ENCODE results near the gene CXCL11.
A peak's percentile ranks its signal among the peaks of the same experiment; 100 is the strongest.
"Not testable (repeated sequence)": the region's sequence is repeated elsewhere in the genome, so short reads cannot be mapped to it uniquely, and the experiment has no call there.

The CXCL11 gene

DNA sequence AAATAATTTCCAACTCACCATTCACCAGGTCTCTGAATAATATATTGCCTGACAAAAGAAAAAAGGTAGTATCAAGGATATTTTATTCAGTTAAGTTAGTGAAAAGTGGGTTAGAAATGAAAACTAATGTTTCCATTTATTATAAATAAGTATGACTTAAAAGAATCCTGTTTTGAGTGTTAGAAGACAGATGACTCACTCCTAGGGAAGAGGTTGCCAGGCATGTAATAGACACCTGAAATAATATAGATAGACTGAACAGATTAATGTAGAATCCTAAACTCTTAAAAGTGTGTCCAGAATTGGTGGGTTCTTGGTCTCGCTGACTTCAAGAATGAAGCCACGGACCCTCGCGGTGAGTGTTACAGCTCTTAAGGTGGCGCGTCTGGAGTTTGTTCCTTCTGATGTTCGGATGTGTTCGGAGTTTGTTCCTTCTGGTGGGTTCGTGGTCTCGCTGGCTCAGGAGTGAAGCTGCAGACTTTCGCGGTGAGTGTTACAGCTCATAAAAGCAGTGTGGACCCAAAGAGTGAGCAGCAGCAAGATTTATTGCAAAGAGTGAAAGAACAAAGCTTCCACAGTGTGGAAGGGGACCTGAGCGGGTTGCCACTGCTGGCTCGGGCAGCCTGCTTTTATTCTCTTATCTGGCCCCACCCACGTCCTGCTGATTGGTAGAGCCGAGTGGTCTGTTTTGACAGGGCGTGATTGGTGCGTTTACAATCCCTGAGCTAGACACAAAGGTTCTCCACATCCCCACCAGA is 6.5 kb upstream of the CXCL11 start:
- DNase-seq: not testable (repeated sequence)

DNA sequence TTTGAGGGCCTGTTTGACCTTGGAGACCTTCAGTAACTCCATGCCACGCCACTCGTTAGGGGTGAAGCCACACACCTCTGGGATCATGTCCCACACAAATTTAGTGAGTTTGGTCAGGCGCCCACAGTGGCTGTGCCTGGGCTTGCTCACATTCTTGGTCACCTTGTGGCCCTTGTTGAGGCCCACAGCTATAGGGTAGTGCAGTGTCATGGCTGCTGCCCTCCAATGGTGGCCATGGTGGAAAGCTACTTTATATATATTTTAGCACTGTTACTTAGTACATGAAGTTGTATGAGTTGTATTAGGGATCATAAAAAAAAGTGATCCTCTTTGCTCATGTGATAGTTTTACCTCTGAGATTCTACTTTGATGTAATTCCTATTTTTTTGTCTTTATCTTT is 985 bp upstream of the CXCL11 start:
- no peak for DNase-seq

- DNase-seq: no peak
These were observed 729 bp downstream of the CXCL11 start for GRCh38 chr4:76035141-76035540.

GRCh38 chr4:76029300-76029699 is 6.6 kb downstream of the CXCL11 start:
- no peak for DNase-seq

DNA sequence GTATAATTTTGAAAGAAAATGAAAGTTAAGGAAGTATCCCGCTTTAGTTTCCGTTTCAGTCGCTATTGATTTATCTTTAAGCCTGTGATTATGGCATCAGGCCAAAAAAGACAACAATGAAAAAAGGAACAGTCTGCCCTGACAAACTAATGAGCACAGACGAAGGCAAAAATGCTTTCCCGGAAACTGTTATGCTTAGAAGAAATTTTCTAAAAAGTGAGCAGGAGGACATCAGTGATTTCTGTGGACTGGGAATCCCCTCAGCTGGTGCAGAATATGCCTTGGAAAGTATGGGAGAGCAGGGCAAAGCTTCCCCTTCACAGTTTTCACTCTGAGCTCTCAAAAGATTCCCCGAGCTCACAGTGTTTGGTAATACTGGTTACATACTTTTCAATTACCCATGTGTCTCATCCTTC is 7.5 kb downstream of the CXCL11 start:
- peak; percentile 2 for DNase-seq

DNA sequence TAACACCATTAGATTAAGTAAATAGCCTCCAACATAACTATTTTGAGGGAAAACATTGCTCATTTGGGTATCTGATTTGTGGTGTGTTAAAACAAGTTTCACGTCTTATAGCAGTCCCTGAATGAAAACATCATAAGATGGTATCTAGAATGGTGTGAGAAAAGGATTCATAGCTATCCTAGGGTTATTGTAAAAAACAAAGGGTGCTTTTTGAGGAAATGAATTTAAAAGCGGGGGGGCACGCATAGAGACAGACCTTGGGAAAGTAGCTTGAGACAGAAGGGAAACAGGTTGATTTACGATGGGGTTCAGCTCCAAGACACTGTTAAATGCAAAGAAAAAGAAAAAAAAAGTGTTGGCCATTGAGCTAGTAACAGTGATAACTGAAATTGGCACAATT is 11.8 kb downstream of the CXCL11 start:
- no peak for DNase-seq

- DNase-seq: no peak
These were observed 12.5 kb downstream of the CXCL11 start, which contains the start of gene CXCL10 for GRCh38 chr4:76023389-76023788. Gene CXCL10 (minus strand): TSS chr4:76023497. CDS start chr4:76023431, 66 bp downstream.

DNA sequence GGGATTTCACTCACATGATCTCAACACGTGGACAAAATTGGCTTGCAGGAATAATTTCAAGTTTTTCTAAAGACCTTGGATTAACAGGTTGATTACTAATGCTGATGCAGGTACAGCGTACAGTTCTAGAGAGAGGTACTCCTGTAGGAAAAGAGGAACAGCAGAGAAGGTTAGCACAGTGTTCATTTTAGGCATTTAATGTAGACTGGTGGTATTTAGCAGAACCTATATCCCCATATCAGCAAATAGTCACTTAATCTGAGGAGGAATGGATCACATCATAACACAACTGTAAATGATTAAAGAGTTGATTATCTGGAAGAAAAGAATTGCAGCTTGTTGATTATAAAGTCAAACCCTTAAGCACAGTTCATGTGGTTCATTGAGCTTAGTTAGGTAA is 13.2 kb downstream of the CXCL11 start:
- DNase-seq: no peak

DNA sequence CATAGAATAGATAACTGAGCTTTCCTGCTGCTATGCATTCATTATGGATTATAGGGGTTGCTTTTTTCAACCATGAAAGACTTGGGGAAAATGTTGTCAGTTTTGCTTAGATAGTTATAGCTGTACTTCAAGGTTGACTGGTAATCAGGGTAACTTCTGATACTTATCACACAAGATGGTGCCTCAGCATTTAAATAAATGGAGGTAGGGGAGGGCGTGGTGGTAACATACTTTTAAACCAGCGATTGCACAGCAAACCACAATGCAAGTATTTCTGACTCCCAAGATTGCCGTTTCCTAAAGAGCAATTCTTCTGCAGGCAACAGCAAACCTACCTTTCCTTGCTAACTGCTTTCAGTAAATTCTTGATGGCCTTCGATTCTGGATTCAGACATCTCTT is 13.8 kb downstream of the CXCL11 start:
- no peak for DNase-seq

- no peak for DNase-seq
These were observed 18.7 kb downstream of the CXCL11 start for GRCh38 chr4:76017056-76017686.

GRCh38 chr4:76016393-76016792 is 19.5 kb downstream of the CXCL11 start:
- DNase-seq: no peak

DNA sequence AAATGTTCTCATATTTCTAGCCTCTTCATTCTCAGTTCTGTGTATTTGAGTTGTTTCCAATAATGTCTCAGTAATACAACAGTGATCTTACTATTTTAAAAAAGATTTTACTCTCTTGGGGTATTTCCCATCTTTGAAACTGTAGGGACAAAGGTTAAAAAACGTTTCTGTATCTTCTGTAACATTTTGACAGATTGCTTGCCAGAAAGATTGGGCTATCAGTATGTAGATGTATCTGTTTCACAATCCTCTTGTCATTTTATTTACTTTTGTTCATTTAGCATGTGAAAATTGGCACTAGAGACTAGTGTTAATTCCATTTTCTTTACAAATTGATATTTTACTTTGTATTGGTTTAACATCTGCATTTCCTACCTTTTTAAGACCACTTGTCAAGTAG is 22.3 kb downstream of the CXCL11 start:
- no peak for DNase-seq

DNA sequence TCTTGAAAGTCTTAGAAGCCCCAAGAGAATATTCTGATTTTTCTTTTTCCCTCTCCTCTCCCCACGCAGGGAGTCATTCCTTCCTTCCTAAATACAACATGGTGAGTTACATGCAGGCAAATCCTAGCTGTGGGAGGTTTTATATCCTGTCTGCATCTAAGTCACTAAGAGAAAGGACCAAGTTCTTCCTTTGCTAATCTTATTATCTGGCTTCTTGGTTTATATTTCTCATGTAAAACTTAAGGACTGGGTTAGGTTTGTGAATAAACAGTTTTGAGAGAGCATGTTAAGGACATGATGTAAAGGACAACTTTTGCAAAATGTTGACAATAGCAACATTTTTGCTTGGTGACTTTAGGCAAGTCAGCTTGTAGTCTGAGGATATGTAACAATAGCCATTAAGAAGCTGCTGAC is 23.5 kb downstream of the CXCL11 start:
- DNase-seq: no peak

GRCh38 chr4:76011700-76012387 is 24.0 kb downstream of the CXCL11 start:
- no peak for DNase-seq

- no peak for DNase-seq
These were observed 24.7 kb downstream of the CXCL11 start for GRCh38 chr4:76011018-76011670.

- no peak for DNase-seq
These were observed 25.3 kb downstream of the CXCL11 start for GRCh38 chr4:76010576-76010975.

- no peak for DNase-seq
These were observed 26.6 kb downstream of the CXCL11 start for GRCh38 chr4:76009311-76009710.

DNA sequence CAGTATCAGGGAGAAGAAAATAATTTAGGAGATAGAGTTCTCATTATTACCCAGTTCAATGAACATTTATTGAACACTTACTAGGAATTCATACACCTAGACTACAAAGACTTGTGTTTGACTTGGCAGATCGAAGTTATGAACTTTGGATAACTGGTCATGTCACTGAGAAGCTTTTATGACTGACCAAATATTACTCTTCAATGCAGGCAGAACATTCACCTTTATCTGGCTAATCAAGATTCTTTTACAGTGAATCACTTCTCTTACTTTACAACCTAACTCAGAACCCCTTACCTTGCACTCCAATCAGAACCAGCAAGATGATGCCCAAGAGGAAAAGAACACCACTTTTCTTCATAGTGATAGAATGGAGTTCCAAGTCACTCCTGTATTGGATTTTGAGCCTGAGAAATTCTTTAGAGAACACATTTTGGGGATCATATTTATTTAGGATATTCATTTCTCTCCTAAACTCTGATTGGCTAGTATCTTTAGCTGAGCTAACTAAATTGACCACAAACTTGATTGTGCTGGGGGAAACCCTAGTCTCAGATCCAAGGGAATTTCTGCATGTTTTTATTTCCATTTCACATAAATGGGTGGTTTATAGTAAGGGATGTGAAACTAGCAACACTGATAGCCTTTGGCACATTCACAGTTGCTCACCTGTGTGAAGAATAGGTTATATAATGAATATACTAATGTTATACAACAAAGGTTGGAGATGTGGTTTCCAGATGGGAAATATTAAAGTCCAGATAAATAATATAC is 28.6 kb downstream of the CXCL11 start, which contains the start of gene CXCL9:
CXCL9 (minus strand) TSS at position 421 of the 774 bp plus-strand sequence; CDS start at position 361, 60 bp downstream.
- no peak for DNase-seq

DNA sequence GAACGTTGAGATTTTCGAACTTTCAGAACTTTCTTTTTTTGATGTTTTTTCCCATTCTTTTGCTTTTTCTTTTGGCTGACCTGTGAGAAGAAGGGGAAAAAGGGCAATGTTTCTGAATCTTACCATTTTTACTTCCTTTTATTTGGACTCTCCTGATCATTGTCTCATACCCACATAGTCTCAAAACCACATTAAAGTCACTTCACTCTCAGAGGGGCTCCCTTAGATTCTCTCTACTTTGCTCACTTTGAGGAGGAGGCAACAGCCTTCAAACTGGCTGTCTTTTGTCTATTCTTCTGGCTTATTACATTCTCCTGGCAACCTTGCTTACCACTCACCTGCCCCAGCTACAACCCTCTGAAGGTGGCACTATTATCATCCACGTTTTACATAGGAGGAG is 32.2 kb downstream of the CXCL11 start:
- DNase-seq: no peak

GRCh38 chr4:76003035-76003434 is 32.8 kb downstream of the CXCL11 start:
- no peak for DNase-seq

- DNase-seq: no peak
These were observed 33.7 kb downstream of the CXCL11 start for GRCh38 chr4:76002176-76002575.

DNA sequence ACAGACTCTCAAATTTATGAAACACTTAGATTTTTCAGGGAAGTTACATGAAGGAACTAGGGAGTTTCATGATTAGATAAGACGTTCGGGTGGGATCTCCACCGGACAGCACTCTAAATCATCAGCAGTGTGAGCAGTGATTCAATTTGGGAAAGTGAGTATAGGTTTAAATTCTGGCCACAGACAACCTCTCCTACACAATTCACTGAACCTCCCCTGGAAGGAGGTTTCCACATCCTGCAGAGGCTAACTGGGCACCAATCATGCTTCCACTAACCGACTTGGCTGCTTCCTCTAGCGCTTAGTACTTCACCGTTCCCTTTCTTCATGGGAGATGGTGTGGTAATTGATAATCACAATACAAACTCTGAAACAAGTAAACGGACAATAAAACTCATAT is 34.2 kb downstream of the CXCL11 start:
- DNase-seq: no peak

GRCh38 chr4:76000279-76000678 is 35.6 kb downstream of the CXCL11 start:
- no peak for DNase-seq

Data from NCI-H1105 treated with DMSO at 0.1 percent for 48 hours (cell line).